ENCODE results near the gene ZW10. TPM values are rescaled to one million over a fixed set of nuclear protein-coding genes. Genes with fewer than 3 reads are reported as not detected.

ZW10 gene
- total and polyA plus RNA-seq, 2 donors from 2014 or later = 6.7 to 11.0 TPM

DNA sequence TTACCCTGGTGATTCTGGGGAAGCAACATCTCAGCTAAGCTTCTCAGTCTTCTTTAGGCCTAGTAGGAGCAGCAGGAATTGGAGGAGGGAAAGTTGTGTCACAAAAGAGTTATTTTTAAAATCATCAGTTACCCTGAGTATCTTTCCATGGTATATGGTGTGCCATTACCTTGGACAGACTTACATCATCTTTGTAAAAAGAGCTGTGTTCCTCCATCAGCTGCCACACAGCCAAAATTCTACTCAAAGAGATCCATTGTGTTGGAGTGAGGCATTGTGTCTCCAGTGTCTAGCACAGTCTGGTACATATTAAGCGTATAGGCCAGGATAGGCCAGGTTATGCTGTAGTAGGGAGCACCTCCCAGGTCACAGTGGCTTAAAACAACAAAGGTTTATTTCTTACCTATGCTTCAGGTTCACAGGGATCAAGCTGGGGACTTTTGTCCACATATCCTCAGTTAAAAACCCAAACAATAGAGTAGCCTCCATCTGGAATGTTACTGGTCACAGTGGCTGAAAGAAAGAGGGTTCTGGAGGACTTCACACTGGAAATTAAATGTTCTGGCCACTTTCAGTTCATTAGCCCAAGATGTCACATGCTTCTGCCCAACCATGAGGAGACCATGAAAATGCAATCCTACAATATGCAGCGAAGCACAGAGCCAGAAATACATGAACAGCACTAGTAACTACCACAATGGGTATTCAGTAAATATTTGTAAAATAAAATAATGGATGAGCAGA lies 57.4 kb downstream of the ZW10 start:
- Histone ChIP-seq H3K4me1 (ENCODE audit: control insufficient read depth in 2 of 3, insufficient read depth in 2 of 3, low read depth in 1 of 3, low read length in 3 of 3) (no peaks in the 10 kb centered on the region), H3K9ac (ENCODE audit: low read length in 3 of 3) (no peak overlapping the region), H3K4me3 (ENCODE audit: low read length in 3 of 3) (no peak overlapping the region), H3K9me3 (ENCODE audit: control insufficient read depth in 2 of 3, insufficient read depth in 1 of 3, low read length in 3 of 3) (no peaks in the 10 kb centered on the region), H3K27me3 (ENCODE audit: control insufficient read depth, insufficient read depth, low read length) (no peaks in the 10 kb centered on the region), H3K27ac (ENCODE audit: low read depth in 2 of 2, low read length in 2 of 2) (no peak overlapping the region), H3K36me3 (ENCODE audit: control insufficient read depth in 2 of 3, insufficient read depth in 3 of 3, low read length in 3 of 3) (no peaks in the 10 kb centered on the region)
- TF ChIP-seq, protein P1, sequence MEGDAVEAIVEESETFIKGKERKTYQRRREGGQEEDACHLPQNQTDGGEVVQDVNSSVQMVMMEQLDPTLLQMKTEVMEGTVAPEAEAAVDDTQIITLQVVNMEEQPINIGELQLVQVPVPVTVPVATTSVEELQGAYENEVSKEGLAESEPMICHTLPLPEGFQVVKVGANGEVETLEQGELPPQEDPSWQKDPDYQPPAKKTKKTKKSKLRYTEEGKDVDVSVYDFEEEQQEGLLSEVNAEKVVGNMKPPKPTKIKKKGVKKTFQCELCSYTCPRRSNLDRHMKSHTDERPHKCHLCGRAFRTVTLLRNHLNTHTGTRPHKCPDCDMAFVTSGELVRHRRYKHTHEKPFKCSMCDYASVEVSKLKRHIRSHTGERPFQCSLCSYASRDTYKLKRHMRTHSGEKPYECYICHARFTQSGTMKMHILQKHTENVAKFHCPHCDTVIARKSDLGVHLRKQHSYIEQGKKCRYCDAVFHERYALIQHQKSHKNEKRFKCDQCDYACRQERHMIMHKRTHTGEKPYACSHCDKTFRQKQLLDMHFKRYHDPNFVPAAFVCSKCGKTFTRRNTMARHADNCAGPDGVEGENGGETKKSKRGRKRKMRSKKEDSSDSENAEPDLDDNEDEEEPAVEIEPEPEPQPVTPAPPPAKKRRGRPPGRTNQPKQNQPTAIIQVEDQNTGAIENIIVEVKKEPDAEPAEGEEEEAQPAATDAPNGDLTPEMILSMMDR (IDR thresholded peaks at IDR 0.05; ENCODE audit: borderline replicate concordance, extremely low read depth, insufficient read depth) = no peak
- intact Hi-C loops (cut with DNase I) = no loop called here
- DNase-seq (no peak), FAIRE-seq (no peak)

DNA sequence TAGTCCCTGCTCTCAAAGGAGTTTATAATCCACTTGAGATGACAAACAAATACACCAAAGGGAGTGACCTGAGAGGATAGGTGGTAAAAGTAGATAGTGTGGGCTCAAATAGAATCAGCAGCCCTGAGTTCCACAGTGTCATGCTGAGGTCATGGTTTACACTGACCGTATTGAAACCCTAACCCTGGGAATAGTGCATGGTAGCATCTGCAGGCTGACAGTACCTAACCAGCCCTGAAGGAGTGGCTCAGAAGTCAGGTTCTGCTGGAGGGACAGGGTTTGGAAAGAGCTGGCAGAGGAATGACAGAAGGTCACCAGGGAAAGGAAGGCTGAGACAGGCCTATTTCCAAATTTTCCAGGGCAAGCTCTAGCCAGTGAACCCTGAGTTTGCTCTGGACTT lies 58.2 kb downstream of the ZW10 start:
- no peak overlapping the region for H3K27ac ChIP-seq (ENCODE audit: low read depth in 2 of 2, low read length in 2 of 2)
- no peak for FAIRE-seq
- TF ChIP-seq, protein P1 (IDR thresholded peaks at IDR 0.05; ENCODE audit: borderline replicate concordance, extremely low read depth, insufficient read depth) = no peak

DNA sequence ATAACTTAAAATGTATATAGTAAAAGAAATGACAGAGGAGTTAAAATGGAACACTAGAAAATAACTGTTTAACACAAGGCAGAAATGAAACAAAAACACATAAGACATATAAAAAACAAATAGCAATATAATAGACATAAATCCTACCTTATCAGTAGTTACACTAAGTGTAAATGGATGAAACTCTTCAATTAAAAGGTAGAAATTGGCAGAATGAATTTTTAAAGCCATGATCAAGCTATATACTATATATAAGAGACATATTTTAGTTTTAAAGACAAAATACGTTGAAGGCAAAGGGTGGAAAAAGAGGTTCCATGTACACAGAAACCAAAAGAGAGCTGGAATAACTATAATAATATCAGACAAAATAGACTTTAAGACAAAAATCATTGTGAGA lies 62.5 kb downstream of the ZW10 start:
- Histone ChIP-seq H3K9ac (ENCODE audit: low read length in 3 of 3) (no peak overlapping the region), H3K9me3 (ENCODE audit: control insufficient read depth in 2 of 3, insufficient read depth in 1 of 3, low read length in 3 of 3) (peaks cover 0 to 8% (median 3%) of the 10 kb centered on the region in 3 donors), H3K27me3 (ENCODE audit: control insufficient read depth, insufficient read depth, low read length) (no peaks in the 10 kb centered on the region), H3K36me3 (ENCODE audit: control insufficient read depth in 2 of 3, insufficient read depth in 3 of 3, low read length in 3 of 3) (no peaks in the 10 kb centered on the region), H3K4me3 (ENCODE audit: low read length in 3 of 3) (no peak overlapping the region), H3K4me1 (ENCODE audit: control insufficient read depth in 2 of 3, insufficient read depth in 2 of 3, low read depth in 1 of 3, low read length in 3 of 3) (no peaks in the 10 kb centered on the region), H3K27ac (ENCODE audit: low read depth in 2 of 2, low read length in 2 of 2) (no peak overlapping the region)
- intact Hi-C loops (cut with DNase I) = no loop called here
- TF ChIP-seq, protein P1 (IDR thresholded peaks at IDR 0.05; ENCODE audit: borderline replicate concordance, extremely low read depth, insufficient read depth) = no peak
- no peak for DNase-seq
- no peak for FAIRE-seq

More for the DNA sequence above, 58.2 kb downstream of the ZW10 start:
- H3K9me3 ChIP-seq (ENCODE audit: control insufficient read depth in 2 of 3, insufficient read depth in 1 of 3, low read length in 3 of 3) = no peaks in the 10 kb centered on the region
- H3K4me1 ChIP-seq (ENCODE audit: control insufficient read depth in 2 of 3, insufficient read depth in 2 of 3, low read depth in 1 of 3, low read length in 3 of 3) = no peaks in the 10 kb centered on the region
- no peaks in the 10 kb centered on the region for H3K36me3 ChIP-seq (ENCODE audit: control insufficient read depth in 2 of 3, insufficient read depth in 3 of 3, low read length in 3 of 3)
- no peak overlapping the region for H3K4me3 ChIP-seq (ENCODE audit: low read length in 3 of 3)
- H3K9ac ChIP-seq (ENCODE audit: low read length in 3 of 3) = no peak overlapping the region
- no peak for DNase-seq
- intact Hi-C loops (cut with DNase I) = no loop called here
- H3K27me3 ChIP-seq (ENCODE audit: control insufficient read depth, insufficient read depth, low read length) = no peaks in the 10 kb centered on the region
